ENCODE data around the gene HINT1.
"Not testable (repeated sequence)": the region's sequence is repeated elsewhere in the genome, so short reads cannot be mapped to it uniquely, and the experiment has no call there.

The HINT1 gene

GRCh38 chr5:131171276-131171810 lies 6.3 kb upstream of the HINT1 start:
- in situ Hi-C loops (cut with MboI; ENCODE audit: low sequenced_read_pairs) = no loop called here

GRCh38 chr5:131170540-131171275 lies 5.7 kb upstream of the HINT1 start, which contains the start of gene LYRM7:
Gene LYRM7 (plus strand): TSS chr5:131170944. CDS start chr5:131171021, 77 bp downstream.
- in situ Hi-C loops (cut with MboI; ENCODE audit: low sequenced_read_pairs) = no loop called here

- in situ Hi-C loops (cut with MboI; ENCODE audit: low sequenced_read_pairs) = no loop called here
These were observed 4.9 kb upstream of the HINT1 start for GRCh38 chr5:131169810-131170539.

GRCh38 chr5:131167615-131168014 lies 2.6 kb upstream of the HINT1 start:
- in situ Hi-C loops (cut with MboI; ENCODE audit: low sequenced_read_pairs) = no loop called here

- in situ Hi-C loops (cut with MboI; ENCODE audit: low sequenced_read_pairs) = no loop called here
These were observed 601 bp downstream of the HINT1 start for GRCh38 chr5:131164191-131165118.

GRCh38 chr5:131163276-131164119 lies 1.6 kb downstream of the HINT1 start:
- in situ Hi-C loops (cut with MboI; ENCODE audit: low sequenced_read_pairs) = no loop called here

- in situ Hi-C loops (cut with MboI; ENCODE audit: low sequenced_read_pairs) = no loop called here
These were observed 4.9 kb downstream of the HINT1 start for GRCh38 chr5:131160134-131160533.

GRCh38 chr5:131156957-131157356 lies 8.1 kb downstream of the HINT1 start:
- in situ Hi-C loops (cut with MboI; ENCODE audit: low sequenced_read_pairs) = no loop called here

- in situ Hi-C loops (cut with MboI; ENCODE audit: low sequenced_read_pairs) = no loop called here
These were observed 8.7 kb downstream of the HINT1 start for GRCh38 chr5:131156385-131156784.

GRCh38 chr5:131151216-131151615 lies 13.8 kb downstream of the HINT1 start:
- in situ Hi-C loops (cut with MboI; ENCODE audit: low sequenced_read_pairs) = no loop called here

- in situ Hi-C loops (cut with MboI; ENCODE audit: low sequenced_read_pairs) = no loop called here
These were observed 14.6 kb downstream of the HINT1 start for GRCh38 chr5:131150408-131150807.

- in situ Hi-C loops (cut with MboI; ENCODE audit: low sequenced_read_pairs) = no loop called here
These were observed 16.2 kb downstream of the HINT1 start for GRCh38 chr5:131148835-131149234.

GRCh38 chr5:131147258-131147657 lies 17.8 kb downstream of the HINT1 start:
- in situ Hi-C loops (cut with MboI; ENCODE audit: low sequenced_read_pairs) = no loop called here

GRCh38 chr5:131142970-131143617 lies 22.0 kb downstream of the HINT1 start:
- in situ Hi-C loops (cut with MboI; ENCODE audit: low sequenced_read_pairs) = no loop called here

GRCh38 chr5:131139321-131139720 lies 25.7 kb downstream of the HINT1 start:
- in situ Hi-C loops (cut with MboI; ENCODE audit: low sequenced_read_pairs) = no loop called here

GRCh38 chr5:131138406-131138805 lies 26.6 kb downstream of the HINT1 start:
- in situ Hi-C loops (cut with MboI; ENCODE audit: low sequenced_read_pairs) = not testable (repeated sequence)

GRCh38 chr5:131133091-131133490 lies 32.0 kb downstream of the HINT1 start:
- in situ Hi-C loops (cut with MboI; ENCODE audit: low sequenced_read_pairs) = not testable (repeated sequence)

GRCh38 chr5:131129306-131129705 lies 35.8 kb downstream of the HINT1 start:
- in situ Hi-C loops (cut with MboI; ENCODE audit: low sequenced_read_pairs) = no loop called here

- in situ Hi-C loops (cut with MboI; ENCODE audit: low sequenced_read_pairs) = not testable (repeated sequence)
These were observed 37.8 kb downstream of the HINT1 start for GRCh38 chr5:131127244-131127643.

Data from hTERT RPE-1 (cell line).